Endothelial cell of umbilical vein (primary cell): Measurements from ENCODE around the gene PKNOX2.

Experiments
- EZH2 ChIP-seq: IDR thresholded peaks from 2 replicates; pipeline ENCODE4 v1.6.1; 2012; ENCODE audit warnings: borderline replicate concordance, low read depth, mild to moderate bottlenecking, moderate library complexity, low read length, inconsistent platforms; ENCODE audit not compliant: severe bottlenecking
- FOS ChIP-seq: IDR thresholded peaks from 2 replicates; pipeline ENCODE4 v1.6.1; 2011; ENCODE audit warnings: mild to moderate bottlenecking, low read length, moderate library complexity, borderline replicate concordance; ENCODE audit not compliant: insufficient read depth
- JUN ChIP-seq: IDR thresholded peaks from 2 replicates; pipeline ENCODE4 v1.6.1; 2011; ENCODE audit warnings: borderline replicate concordance, low read depth; ENCODE audit not compliant: insufficient read length, insufficient read depth
- MYC ChIP-seq: IDR thresholded peaks from one replicate; pipeline ENCODE4 v1.6.1; 2011; ENCODE audit warnings: mild to moderate bottlenecking, low read depth, low read length
- POLR2A ChIP-seq: IDR thresholded peaks from 2 replicates; pipeline ENCODE4 v1.6.1; 2012; ENCODE audit warnings: low read depth, mild to moderate bottlenecking, control low read depth, low read length
- POLR2AphosphoS5 ChIP-seq: IDR thresholded peaks from 2 replicates; pipeline ENCODE4 v1.6.1; 2012; ENCODE audit warnings: low read depth, mild to moderate bottlenecking, control low read depth, low read length, moderate library complexity; ENCODE audit not compliant: insufficient read depth
- TF ChIP-seq, protein P1 (sequence below), 2 donors: IDR thresholded peaks; 1 replicate in 1 of 2; 2 replicates in 1 of 2; pipeline ENCODE4 v1.5.1; 2011; ENCODE audit warnings: low read length in 2 of 2, mild to moderate bottlenecking in 2 of 2, moderate library complexity in 2 of 2, control low read depth in 1 of 2, inconsistent platforms in 1 of 2, low read depth in 1 of 2; ENCODE audit not compliant: insufficient read depth in 1 of 2; ENCODE audit errors: extremely low read depth in 1 of 2
- TF ChIP-seq, protein P2 (sequence below): IDR thresholded peaks from 2 replicates; pipeline ENCODE4 v1.6.1; 2011; ENCODE audit not compliant: insufficient read depth, insufficient read length

DNA sequence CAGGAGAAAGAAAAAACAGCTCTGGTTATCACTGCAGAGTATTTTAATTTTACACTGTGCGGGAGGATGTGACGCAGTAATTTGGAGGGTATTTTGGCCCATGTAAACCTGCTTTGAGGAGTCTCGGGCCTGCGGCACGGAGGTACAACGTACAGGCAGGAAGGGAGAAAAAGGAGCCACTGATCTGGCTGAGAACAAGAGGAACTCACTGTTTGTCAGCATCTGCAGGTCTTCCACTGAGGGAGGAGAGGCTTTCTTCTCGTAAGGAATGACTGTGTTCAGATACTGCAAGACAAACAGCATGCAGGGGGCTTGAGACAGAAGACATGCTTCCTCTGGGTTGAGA is 287.5 kb downstream of the PKNOX2 start:
- TF ChIP-seq POLR2A = no peak
- TF ChIP-seq, protein P1, sequence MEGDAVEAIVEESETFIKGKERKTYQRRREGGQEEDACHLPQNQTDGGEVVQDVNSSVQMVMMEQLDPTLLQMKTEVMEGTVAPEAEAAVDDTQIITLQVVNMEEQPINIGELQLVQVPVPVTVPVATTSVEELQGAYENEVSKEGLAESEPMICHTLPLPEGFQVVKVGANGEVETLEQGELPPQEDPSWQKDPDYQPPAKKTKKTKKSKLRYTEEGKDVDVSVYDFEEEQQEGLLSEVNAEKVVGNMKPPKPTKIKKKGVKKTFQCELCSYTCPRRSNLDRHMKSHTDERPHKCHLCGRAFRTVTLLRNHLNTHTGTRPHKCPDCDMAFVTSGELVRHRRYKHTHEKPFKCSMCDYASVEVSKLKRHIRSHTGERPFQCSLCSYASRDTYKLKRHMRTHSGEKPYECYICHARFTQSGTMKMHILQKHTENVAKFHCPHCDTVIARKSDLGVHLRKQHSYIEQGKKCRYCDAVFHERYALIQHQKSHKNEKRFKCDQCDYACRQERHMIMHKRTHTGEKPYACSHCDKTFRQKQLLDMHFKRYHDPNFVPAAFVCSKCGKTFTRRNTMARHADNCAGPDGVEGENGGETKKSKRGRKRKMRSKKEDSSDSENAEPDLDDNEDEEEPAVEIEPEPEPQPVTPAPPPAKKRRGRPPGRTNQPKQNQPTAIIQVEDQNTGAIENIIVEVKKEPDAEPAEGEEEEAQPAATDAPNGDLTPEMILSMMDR (IDR thresholded peaks at IDR 0.05; ENCODE audit: extremely low read depth in 1 of 2, insufficient read depth in 1 of 2, low read depth in 1 of 2, low read length in 2 of 2) = no peak
- no peak for TF ChIP-seq POLR2AphosphoS5
- TF ChIP-seq MYC = no peak
- TF ChIP-seq EZH2 = no peak
- TF ChIP-seq, protein P2, sequence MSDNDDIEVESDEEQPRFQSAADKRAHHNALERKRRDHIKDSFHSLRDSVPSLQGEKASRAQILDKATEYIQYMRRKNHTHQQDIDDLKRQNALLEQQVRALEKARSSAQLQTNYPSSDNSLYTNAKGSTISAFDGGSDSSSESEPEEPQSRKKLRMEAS = no peak
- TF ChIP-seq JUN = no peak
- TF ChIP-seq FOS = no peak
